Spinal cord (tissue), 10 donors: ENCODE measurements around the gene HIF1AN. TPM values are rescaled to one million over a fixed set of nuclear protein-coding genes. Genes with fewer than 3 reads are reported as not detected.
A peak's percentile ranks its signal among the peaks of the same experiment; 100 is the strongest.
"Not testable (repeated sequence)": the region's sequence is repeated elsewhere in the genome, so short reads cannot be mapped to it uniquely, and the experiment has no call there.

Experiments used
- DNase-seq, 6 donors: peaks; one replicate each; pipeline versions ENCODE4 v3.0.0 to v3.0.0-alpha.2; 2013 to 2015; ENCODE audit warnings: low spot score in 6 of 6, low read depth in 4 of 6
- H3K27ac ChIP-seq: one replicate; pipeline ENCODE4 v1.5.1; 2013; ENCODE audit warnings: low read depth, low read length, control low read depth
- H3K27me3 ChIP-seq: one replicate; pipeline ENCODE4 v1.6.1; 2013; ENCODE audit warnings: low read length; ENCODE audit not compliant: control insufficient read depth, insufficient read depth
- H3K36me3 ChIP-seq: one replicate; pipeline ENCODE4 v1.6.1; 2013; ENCODE audit warnings: low read length; ENCODE audit not compliant: control insufficient read depth, insufficient read depth
- H3K4me1 ChIP-seq: one replicate; pipeline ENCODE4 v1.6.1; 2013; ENCODE audit warnings: low read length; ENCODE audit not compliant: control insufficient read depth, insufficient read depth
- H3K4me3 ChIP-seq: one replicate; pipeline ENCODE4 v1.5.1; 2013; ENCODE audit warnings: low read depth, low read length, control low read depth
- H3K9me3 ChIP-seq: one replicate; pipeline ENCODE4 v1.6.1; 2013; ENCODE audit warnings: low read length; ENCODE audit not compliant: control insufficient read depth, insufficient read depth
- WGBS: methylation state at CpG from one replicate; pipeline ENCODE4 v1.1.5; 2013; ENCODE audit warnings: missing lambda C conversion rate; ENCODE audit not compliant: insufficient coverage; 5-methylcytosine and 5-hydroxymethylcytosine counted together
- polyA plus RNA-seq, 2 donors: library from polyadenylated mRNA; unstranded; fragments of 120-200 nt; gene quantifications; one replicate each; pipeline ENCODE4 v1.2.1, GENCODE V29; 2013; ENCODE audit not compliant: insufficient read length in 2 of 2
- total RNA-seq, 2 donors: library from RNA; depleted of rRNA in 1 of 2; stranded (reverse); fragments of 120-200 nt in 1 of 2; fragments of >200 nt in 1 of 2; gene quantifications; one replicate each; pipeline versions ENCODE4 v1.2.3 to v1.2.4, GENCODE V29; 2013 to 2014
- donor health status: healthy.

The HIF1AN gene
- total and polyA plus RNA-seq, 4 donors: 12.0 to 32.9 (median 22.8) TPM

DNA sequence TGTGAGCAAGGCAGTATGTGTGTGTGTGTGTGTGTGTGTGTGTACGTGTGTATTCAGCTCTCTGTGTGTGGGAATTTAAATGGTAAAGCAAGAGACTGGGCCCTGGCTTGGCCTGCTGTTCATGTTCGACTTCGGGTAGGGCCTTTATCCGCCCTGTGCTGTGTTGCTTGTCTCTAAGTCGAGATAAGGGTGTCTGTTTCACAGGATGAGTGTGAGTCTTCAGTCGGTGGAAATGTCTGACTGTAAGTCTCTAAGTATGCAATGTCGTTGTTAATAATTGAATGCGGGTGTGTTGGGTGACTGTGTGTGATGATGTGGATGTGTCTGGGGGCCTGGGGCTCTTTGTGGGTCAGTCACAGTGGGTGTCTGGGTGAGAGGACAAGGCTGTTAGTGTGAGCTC lies 34.8 kb downstream of the HIF1AN start:
- Histone ChIP-seq H3K9me3 (no peaks in the 10 kb centered on the region), H3K27ac (no peak overlapping the region), H3K36me3 (no peaks in the 10 kb centered on the region), H3K4me1 (no peaks in the 10 kb centered on the region), H3K27me3 (peaks cover 39% of the 10 kb centered on the region), H3K4me3 (no peak overlapping the region)
- WGBS: 65% methylated on average over 8 of the region's 8 CpGs
- DNase-seq: no peak

DNA sequence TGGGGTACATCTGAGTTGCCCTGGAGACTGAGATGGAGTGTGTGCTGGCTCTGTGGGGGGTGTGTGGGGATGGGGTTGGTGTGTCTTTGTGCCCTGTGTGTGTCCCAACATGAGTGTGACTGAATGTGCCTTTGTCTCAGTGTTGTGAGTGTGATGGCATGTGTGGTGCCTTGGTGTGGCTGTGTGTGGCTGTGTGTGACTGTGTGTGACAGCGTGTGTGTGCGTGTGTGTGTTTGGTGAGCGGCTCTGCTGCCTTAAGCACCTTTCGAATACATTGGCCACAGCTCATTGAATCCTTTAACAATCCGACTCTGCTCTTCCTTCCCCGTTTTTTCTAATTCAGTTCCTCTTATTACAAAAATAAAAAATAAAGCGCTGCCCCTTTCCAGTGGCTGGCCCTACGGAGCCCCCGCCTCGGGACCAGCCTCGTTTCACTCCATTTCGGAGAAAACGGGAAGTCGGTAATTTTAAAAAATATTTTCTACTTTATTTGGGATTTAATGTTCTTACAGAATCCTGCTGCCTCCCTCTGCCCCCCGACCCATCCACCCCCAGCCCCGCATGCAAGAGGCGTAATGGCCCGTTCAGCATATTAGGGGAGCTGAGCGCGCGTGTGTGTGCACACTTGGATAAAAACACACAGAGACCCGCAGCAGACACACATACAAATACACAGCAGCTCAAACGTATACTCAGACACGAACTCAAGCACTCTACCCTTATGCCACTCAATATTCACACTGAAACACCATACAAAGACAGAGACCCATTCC lies 35.5 kb downstream of the HIF1AN start:
- peaks cover 33% of the 10 kb centered on the region for H3K27me3 ChIP-seq
- DNase-seq: peak in 1 of 6 donors; percentile 81
- H3K4me3 ChIP-seq: no peak overlapping the region
- WGBS: 68% methylated on average over 13 of the region's 24 CpGs
- no peaks in the 10 kb centered on the region for H3K4me1 ChIP-seq
- no peaks in the 10 kb centered on the region for H3K36me3 ChIP-seq
- H3K27ac ChIP-seq: no peak overlapping the region
- H3K9me3 ChIP-seq: no peaks in the 10 kb centered on the region

DNA sequence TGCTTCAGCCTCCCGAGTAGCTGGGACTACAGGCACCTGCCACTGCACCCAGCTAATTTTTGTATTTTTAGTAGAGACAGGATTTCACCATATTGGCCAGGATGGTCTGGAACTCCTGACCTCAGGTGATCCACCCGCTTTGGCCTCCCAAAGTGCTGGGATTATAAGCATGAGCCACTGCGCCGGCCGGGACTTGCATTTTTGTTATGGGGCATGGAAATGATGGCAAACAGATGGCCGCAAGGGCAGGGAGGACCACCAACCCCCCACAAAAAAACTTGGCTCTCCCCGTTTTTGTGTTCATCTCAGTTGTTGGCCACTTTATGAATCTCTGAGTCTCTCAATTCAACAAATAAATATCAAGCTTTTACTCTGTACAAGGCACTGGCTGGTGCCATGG lies 39.4 kb downstream of the HIF1AN start:
- H3K27me3 ChIP-seq, H3K4me1 ChIP-seq, H3K36me3 ChIP-seq, H3K27ac ChIP-seq, H3K4me3 ChIP-seq, DNase-seq, H3K9me3 ChIP-seq: not testable (repeated sequence)
- WGBS: 90% methylated on average over 2 of the region's 7 CpGs

GRCh38 chr10:100575585-100576281 lies 40.0 kb downstream of the HIF1AN start:
- 64% methylated on average over 6 of the region's 8 CpGs for WGBS
- no peak overlapping the region for H3K27ac ChIP-seq
- H3K27me3 ChIP-seq: peaks cover 7% of the 10 kb centered on the region
- H3K4me1 ChIP-seq: no peaks in the 10 kb centered on the region
- no peak for DNase-seq
- H3K4me3 ChIP-seq: no peak overlapping the region
- no peaks in the 10 kb centered on the region for H3K36me3 ChIP-seq
- H3K9me3 ChIP-seq: no peaks in the 10 kb centered on the region

GRCh38 chr10:100576282-100576635 lies 40.5 kb downstream of the HIF1AN start:
- 78% methylated on average over 5 of the region's 5 CpGs for WGBS
- H3K9me3 ChIP-seq: no peaks in the 10 kb centered on the region
- peaks cover 2% of the 10 kb centered on the region for H3K27me3 ChIP-seq
- H3K4me1 ChIP-seq: no peaks in the 10 kb centered on the region
- H3K36me3 ChIP-seq: no peaks in the 10 kb centered on the region
- no peak overlapping the region for H3K4me3 ChIP-seq
- no peak overlapping the region for H3K27ac ChIP-seq
- DNase-seq: no peak

DNA sequence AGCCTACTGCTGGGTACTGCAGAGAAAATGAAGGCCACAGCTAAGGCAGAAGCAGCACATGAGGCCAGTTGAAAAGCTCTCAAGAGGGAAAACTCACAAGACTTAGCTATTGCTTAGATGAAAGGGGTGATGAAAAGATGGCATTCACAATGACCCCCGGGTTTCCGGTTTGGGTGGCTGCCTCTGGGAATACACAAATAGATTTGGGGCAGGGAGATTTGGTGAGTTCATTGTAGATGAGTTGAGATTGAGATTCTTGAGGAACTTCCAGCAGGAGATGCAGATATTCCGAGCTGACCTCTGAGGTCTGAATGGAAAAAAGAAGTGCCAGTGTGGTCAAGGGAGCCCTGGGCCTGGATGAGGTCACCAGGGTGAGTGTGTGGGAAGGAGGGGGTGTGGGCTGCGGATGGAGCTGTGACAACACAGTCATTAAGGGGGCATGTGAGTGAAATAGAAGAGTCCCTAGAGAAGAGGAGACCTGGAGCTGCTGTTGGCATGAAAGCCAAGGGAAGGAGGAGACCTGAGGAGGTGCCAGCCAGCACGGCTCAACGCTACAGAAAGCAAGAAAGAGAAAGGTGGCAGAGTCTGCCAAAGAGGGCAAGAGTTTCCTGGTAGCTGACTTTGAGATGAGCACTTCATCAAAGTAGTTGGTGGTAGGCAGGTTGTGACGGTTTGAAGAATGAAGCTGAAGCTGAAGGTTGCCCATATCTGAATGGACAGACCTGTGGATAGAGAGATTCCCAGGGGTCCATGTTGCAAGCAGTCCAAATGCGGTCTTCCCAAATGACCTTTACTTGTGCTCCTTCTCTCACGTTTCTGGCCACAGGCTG lies 43.7 kb downstream of the HIF1AN start:
- 78% methylated on average over 9 of the region's 9 CpGs for WGBS
- no peak for DNase-seq
- no peaks in the 10 kb centered on the region for H3K27me3 ChIP-seq

DNA sequence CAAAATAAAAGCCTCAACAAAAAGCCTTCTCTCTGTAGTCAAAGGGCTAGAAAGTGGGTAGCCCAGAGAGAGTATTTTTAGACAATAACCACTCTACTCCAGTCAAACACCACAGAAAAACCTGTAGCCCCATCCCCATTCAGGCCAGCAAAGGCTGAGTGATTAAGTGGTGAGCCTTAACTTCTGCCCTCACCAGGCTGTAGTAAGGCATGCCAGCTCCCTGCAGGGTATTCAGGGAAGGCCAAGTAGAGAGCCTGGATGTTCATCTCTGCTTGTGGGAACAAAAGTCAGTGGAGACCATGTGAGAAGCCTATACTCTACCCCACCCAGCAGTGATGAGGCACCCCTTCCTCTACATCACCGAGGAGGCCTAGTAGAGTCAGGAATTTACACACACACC lies 51.2 kb downstream of the HIF1AN start:
- no CpG with 5 or more reads among the region's 1 CpG for WGBS
- Histone ChIP-seq H3K9me3 (peaks cover 4% of the 10 kb centered on the region), H3K4me1 (no peaks in the 10 kb centered on the region), H3K27ac (no peak overlapping the region), H3K4me3 (no peak overlapping the region), H3K27me3 (peaks cover 4% of the 10 kb centered on the region), H3K36me3 (no peaks in the 10 kb centered on the region)
- DNase-seq: no peak

More for the DNA sequence above, 43.7 kb downstream of the HIF1AN start:
- no peaks in the 10 kb centered on the region for H3K4me1 ChIP-seq
- H3K4me3 ChIP-seq: no peak overlapping the region
- H3K9me3 ChIP-seq: no peaks in the 10 kb centered on the region
- no peak overlapping the region for H3K27ac ChIP-seq
- no peaks in the 10 kb centered on the region for H3K36me3 ChIP-seq

DNA sequence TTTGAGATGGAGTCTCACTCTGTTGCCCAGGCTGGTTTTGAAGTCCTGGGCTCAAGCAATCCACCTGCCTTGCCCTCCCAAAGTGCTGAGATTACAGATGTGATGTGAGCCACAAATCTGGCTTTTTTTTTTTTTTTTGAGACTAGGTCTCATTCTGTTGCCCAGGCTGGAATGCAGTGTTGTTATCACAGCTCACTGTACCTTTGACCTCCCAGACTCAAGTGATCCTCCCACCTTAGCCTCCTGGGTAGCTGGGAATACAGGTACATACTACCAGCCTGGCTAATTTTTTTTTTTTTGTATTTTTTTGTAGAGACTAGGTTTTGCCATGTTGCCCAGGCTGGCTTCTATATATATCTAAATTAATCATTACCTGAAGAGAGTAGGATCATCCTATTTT lies 62.4 kb downstream of the HIF1AN start:
- no peaks in the 10 kb centered on the region for H3K27me3 ChIP-seq
- H3K9me3 ChIP-seq: no peaks in the 10 kb centered on the region
- H3K36me3 ChIP-seq: no peaks in the 10 kb centered on the region
- no peaks in the 10 kb centered on the region for H3K4me1 ChIP-seq
- no peak overlapping the region for H3K27ac ChIP-seq
- no peak overlapping the region for H3K4me3 ChIP-seq
- no peak for DNase-seq

DNA sequence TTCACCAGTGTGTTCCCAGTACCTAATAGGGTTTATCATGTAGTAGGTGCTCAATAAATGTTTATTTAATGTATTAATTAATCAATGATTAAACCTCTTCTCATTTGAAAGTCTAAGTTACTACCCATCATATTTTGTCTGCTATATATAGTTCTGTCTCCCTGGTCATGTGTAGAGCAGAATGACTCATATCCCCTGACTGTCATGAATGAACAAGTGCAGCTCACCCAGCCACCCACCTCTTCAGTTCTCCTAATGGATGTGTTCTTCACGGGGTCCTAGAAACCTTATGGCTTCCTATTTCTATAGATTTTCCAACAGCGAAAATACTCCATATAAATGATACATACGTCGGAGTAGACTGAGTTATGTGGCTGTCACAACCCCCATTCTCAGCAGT lies 64.5 kb downstream of the HIF1AN start:
- WGBS: 100% methylated on average over 1 of the region's 4 CpGs
- Histone ChIP-seq H3K27ac (no peak overlapping the region), H3K4me3 (no peak overlapping the region), H3K27me3 (no peaks in the 10 kb centered on the region), H3K36me3 (no peaks in the 10 kb centered on the region), H3K9me3 (no peaks in the 10 kb centered on the region), H3K4me1 (no peaks in the 10 kb centered on the region)
- DNase-seq: no peak
